ENCODE results near the gene RPS15. TPM values are rescaled to one million over a fixed set of nuclear protein-coding genes. Genes with fewer than 3 reads are reported as not detected.
"Not testable (repeated sequence)": the region's sequence is repeated elsewhere in the genome, so short reads cannot be mapped to it uniquely, and the experiment has no call there.

Gene RPS15
- total RNA-seq, 1 donor from 2014 or later: 371 TPM

DNA sequence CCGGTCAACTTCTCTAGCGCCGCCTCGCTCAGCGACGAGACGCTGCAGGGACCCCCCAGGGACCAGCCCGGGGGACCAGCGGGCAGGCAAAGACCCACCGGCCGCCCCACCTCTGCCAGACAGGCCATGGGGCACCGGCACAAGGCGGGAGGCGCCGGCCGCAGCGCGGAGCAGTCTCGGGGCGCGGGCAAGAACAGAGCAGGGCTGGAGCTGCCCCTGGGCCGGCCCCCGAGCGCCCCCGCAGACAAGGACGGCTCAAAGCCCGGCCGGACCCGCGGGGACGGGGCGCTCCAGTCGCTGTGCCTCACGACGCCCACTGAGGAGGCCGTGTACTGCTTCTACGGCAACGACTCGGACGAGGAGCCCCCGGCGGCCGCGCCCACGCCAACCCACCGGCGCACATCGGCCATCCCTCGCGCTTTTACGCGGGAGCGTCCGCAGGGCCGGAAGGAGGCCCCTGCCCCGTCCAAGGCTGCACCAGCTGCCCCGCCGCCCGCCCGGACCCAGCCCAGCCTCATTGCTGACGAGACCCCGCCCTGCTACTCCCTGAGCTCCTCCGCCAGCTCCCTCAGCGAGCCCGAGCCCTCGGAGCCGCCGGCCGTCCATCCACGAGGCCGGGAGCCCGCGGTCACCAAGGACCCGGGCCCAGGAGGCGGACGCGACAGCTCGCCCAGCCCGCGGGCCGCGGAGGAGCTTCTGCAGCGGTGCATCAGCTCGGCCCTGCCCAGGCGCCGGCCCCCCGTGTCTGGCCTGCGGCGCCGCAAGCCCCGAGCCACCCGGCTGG lies 29.5 kb downstream of the RPS15 start:
- no peak for DNase-seq (ENCODE audit: low read depth, low spot score)

GRCh38 chr19:1468274-1468820 lies 30.2 kb downstream of the RPS15 start:
- DNase-seq (ENCODE audit: low read depth, low spot score): no peak

- DNase-seq (ENCODE audit: low read depth, low spot score): no peak
These were observed 30.6 kb downstream of the RPS15 start for GRCh38 chr19:1468821-1469254.

- DNase-seq (ENCODE audit: low read depth, low spot score): no peak
These were observed 31.3 kb downstream of the RPS15 start for GRCh38 chr19:1469255-1470054.

GRCh38 chr19:1470055-1470304 lies 31.8 kb downstream of the RPS15 start:
- DNase-seq (ENCODE audit: low read depth, low spot score): no peak

- no peak for DNase-seq (ENCODE audit: low read depth, low spot score)
These were observed 32.3 kb downstream of the RPS15 start for GRCh38 chr19:1470305-1471009.

- DNase-seq (ENCODE audit: low read depth, low spot score): no peak
These were observed 32.9 kb downstream of the RPS15 start for GRCh38 chr19:1471010-1471514.

- DNase-seq (ENCODE audit: low read depth, low spot score): no peak
These were observed 33.4 kb downstream of the RPS15 start for GRCh38 chr19:1471515-1472160.

- DNase-seq (ENCODE audit: low read depth, low spot score): no peak
These were observed 34.3 kb downstream of the RPS15 start for GRCh38 chr19:1472231-1473084.

GRCh38 chr19:1473085-1473851 lies 35.1 kb downstream of the RPS15 start:
- no peak for DNase-seq (ENCODE audit: low read depth, low spot score)

- no peak for DNase-seq (ENCODE audit: low read depth, low spot score)
These were observed 36.0 kb downstream of the RPS15 start for GRCh38 chr19:1474011-1474764.

GRCh38 chr19:1474765-1475351 lies 36.7 kb downstream of the RPS15 start:
- no peak for DNase-seq (ENCODE audit: low read depth, low spot score)

GRCh38 chr19:1475751-1476437 lies 37.7 kb downstream of the RPS15 start:
- DNase-seq (ENCODE audit: low read depth, low spot score): no peak

- not testable (repeated sequence) for DNase-seq (ENCODE audit: low read depth, low spot score)
These were observed 38.9 kb downstream of the RPS15 start for GRCh38 chr19:1477056-1477455.

DNA sequence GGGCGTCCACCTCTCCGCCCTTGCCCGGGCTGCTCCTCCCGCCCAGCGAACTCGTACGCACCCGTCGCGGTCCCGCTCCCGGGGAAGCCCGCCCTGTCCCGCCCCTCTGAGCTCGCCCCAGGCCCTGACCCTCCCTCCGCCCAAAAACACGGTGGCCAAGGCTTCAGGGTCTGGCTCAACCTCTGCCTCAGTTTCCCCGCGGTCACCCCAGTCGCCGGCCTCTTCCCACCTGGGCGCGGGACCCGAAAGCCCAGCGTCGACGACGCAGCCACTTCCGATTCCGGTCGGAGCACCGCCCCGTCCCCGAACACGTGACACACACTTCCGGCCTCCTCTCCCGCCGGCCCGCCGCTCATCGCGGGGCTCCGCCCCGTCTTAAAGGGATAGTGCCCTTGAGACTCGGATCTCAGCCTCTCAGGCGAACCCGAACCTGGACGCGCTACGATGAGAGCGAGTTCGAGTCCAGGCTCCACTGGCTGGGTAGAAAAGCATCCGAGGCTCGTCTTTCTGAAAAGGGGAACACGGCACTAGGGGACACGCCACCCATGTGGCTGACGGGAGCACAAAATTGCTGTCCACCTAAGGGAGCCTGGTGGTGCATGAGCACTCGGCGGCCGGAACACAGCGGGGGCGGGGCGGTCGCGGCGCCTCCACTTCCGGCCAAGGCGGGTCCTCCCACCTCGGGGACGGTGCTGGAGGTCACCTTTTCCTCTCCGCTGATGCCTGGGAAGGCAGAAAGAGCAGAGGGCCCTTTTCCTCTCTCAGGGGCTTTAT lies 40.9 kb downstream of the RPS15 start, which contains the start of gene C19orf25:
TSS of gene C19orf25 (minus strand) at position 282 of the 774 bp plus-strand sequence. CDS start 312 bp downstream, outside the sequence.
- peak; percentile 79 for DNase-seq (ENCODE audit: low read depth, low spot score)

- DNase-seq (ENCODE audit: low read depth, low spot score): no peak
These were observed 43.2 kb downstream of the RPS15 start for GRCh38 chr19:1481224-1481892.

Measured in pulmonary artery endothelial cell (primary cell).